HG02943 (cell line): Measurements from ENCODE around the gene ZDHHC21.

Source experiments
- ATAC-seq: cut with Tn5 transposase; IDR thresholded peaks from one replicate; pipeline ENCODE4 v1.9.1; 2021; ENCODE audit warnings: mild to moderate bottlenecking, low read depth, moderate library complexity; ENCODE audit not compliant: unreplicated experiment

Gene ZDHHC21

DNA sequence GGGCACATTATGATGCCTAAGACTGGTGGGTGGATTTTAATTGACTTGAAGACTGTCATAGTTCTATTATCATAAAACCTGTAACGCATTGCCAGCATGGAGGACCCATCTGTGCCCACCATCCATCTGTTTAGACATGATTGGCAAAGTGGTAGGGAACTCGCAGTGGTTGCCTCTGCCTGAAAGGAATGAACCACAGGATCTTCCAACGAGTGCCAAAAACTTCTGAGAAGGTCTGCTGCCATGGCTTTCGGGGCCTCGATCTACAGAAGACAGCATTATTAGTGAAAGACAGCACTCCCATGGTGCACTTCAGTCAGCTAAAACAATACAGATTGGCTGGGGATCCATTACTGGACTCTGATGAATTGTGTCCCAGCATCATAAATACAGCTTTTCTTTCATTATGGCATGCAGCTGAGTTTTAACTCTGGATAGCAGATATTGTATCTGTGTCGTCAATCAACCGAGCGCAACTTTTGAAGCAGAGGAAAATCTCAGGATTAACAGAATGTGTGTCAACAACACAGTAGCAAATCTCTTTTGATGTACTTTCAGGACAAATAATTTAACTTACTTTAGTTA is 74.3 kb downstream of the ZDHHC21 start:
- ATAC-seq = no peak

DNA sequence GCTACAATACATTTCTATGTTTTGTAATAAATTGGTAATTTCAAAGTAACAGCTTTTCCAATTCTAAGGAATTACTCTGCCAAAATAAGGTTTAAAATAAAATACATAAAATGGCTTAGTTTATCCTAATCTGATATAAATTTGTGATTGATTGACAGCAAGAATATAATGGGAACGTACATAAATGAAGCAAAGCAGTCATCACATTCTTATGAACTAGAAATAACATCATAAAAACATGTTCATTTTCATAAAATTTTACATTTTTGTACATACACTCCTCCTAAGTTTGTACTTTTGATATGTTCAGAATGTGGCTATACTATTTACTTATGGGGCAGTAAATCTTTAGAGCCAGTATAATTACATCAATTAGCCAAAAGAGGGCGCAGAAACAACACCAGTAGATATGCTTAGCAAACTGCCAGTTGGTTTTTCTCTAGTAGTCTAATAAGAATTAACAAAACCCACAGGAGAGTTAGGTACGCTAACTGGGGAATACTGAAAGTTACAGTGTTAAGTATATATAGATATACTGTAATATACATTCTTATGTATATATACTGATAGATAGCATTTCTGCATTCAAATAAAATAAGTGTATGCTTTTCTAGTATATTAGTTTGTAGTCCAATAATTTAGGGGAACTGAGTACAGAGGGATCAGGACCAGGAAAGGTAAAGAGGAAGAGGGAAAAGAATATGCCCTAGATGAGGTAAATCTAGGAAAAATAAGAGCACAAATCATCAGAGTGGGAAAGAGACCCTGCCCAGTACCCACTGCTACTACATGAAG is 76.8 kb downstream of the ZDHHC21 start:
- ATAC-seq = peak; percentile 66

DNA sequence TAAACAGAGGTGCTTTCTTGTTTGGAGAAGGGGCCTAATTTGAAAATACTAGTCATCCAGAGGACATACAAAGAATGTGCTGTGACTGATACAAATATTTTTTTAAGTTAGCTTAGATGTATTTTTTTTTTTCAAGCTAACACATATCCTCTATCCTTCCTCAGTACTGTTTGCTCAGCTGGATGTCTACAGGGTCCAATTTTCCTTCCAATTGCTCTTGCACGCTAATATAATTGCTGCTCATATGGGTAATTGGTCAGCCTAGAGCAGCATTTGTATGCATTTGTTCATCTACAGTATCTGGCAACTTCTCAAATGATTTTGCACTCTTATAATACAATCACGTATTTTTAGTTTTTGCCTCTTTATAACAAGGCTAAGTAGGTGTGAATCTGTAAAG is 84.7 kb downstream of the ZDHHC21 start:
- ATAC-seq = no peak

DNA sequence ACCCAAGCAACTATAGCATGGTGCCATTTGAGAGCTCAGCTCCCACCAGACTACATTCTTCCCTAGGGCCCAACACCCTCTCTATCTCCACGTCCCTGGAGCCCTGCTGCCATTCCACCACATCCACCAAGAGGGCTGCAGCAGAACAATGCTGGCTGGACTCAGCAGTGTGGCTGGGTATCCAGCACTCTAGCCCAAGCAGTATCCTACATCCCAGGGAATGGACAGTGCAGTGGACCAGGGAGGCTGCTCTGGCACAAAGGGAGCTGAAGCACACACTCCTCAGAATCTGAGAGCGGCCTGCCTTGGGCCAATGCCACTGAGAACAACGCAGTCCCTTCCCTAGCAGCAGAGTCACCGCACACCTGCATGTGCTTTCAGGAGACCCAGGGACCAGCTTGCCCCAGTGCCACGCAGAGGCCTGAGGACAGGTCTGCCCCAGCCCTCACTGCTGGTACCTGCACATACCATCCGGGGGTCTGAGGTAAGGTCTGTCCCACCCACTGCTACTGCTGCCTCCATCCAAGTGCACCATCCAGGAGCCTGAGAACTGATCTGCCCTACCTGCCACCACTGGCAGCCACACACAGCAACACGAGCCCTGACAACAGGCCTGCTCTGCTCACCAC is 95.9 kb downstream of the ZDHHC21 start:
- no peak for ATAC-seq

DNA sequence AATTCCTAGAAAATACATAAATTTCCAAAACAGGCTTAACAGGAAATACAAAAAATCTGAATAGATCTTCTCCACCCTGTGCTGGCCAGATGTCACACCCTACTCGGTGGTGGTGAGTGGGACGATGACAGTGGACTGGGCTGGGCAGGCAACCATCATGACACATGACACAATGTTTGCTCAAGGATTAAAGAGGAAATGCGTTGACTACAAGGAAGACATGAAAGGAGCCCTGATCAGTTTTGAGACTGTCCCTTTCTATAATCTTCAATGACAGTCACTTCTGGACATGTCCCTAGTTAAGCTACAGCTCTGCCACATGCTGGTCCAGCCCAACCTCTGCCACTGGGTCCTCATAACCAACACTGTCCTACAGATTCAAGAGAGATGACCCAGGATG is 99.8 kb downstream of the ZDHHC21 start:
- ATAC-seq = no peak

DNA sequence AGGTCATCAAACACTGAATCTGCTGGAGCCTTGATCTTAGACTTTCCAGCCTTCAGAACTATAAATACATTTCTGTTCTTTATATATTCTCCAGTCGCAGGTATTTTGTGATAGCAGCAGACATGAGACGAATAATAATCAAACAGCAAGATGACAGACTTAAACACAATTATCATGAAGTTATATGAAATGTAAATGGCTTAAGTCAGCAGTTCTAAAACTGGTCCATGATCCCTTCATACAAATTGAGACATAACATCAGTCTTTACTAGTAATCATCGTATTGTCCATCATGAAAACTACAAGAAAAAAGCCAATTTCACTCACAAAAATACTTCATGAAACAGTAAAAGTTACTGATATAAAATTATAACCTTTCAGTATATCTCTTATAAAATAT is 101.8 kb downstream of the ZDHHC21 start:
- no peak for ATAC-seq

DNA sequence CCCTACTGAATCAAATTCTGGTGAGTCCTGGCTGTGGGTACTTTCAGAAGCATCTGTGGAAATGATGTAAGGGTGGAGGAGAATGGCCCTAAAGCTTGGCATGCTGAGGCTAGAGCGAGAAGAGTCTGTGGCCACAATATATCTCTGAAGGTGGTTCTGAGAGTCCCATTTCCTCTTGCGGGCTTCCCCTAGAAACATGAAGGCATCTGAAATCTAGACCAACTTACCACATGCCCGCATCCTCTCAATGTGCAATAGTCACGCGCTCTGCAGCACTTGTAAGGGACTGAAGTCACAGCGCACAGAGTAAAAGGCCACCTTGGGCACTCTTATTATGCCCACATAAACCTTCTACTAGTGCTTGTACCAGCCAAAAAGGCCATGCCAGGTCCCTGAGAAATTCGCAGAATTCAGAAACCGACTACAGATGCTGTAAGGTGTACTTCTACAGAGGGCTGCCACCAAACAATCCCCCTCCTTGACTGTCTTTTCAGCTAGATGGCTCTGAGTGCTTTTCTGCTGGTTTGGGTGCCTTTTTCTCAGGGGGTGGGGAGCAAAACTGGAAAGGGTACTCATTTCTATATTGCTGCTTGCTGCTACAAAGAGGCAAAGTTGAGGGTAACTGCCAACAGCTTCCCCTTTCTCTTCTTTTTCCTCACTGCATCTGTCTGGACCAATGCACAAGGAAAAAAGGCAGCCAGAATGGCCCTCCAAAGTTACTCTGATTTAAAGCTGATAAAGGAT is 107.3 kb downstream of the ZDHHC21 start:
- peak; percentile 100 for ATAC-seq

DNA sequence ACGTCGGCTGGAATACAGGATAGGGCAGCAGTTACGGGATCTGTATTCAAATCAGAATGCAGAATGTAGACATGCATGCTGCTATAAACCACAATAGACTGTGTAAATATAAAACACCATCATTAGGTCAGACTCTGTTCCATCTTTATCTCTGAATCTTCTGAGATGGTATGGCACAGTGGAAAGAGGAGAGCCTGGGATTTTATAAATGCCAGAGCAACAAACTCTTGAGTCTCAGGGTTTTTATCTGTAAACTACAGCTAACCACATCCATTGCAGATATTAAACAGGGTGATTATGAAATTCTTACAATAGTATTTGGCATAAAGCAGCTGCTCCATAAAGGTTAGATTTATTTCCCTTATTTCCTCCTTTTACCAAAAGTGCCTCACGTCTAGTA is 108.7 kb downstream of the ZDHHC21 start:
- no peak for ATAC-seq

DNA sequence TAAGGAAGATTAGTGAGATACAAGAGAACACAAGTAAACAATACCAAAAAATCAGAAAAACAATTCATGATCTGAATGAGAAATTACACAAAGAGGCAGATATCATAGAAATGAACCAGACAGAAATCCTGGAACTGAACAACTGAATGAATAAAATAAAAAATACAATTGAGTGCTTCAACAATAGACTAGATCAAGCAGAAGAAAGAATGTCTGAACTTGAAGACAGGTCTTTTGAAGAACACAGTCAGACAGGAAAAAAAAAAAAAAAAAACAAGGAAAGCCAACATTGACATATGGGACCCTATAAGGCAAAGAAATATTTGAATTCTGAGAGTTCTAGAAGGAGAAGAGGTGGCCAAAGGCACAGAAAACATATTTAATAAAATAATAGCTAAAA is 115.2 kb downstream of the ZDHHC21 start:
- ATAC-seq = no peak

DNA sequence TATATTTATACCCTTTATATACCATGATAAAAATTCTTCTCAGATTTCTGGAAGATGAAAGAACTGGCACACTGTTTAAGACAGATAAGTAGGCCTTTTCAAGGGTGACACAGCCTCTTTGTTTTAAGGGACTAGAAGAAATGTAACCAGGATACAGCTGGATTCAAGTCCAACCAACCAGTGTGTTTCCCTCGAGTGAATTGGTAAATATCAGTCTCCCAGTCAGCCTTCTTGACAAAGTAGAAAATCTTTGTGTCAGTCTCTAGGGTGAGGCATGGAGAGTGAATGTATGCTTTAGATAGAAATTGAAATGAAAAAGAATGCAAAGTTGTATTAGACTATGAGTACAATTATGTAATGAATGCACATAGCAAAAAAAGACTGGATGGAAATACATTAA is 119.1 kb downstream of the ZDHHC21 start:
- no peak for ATAC-seq

DNA sequence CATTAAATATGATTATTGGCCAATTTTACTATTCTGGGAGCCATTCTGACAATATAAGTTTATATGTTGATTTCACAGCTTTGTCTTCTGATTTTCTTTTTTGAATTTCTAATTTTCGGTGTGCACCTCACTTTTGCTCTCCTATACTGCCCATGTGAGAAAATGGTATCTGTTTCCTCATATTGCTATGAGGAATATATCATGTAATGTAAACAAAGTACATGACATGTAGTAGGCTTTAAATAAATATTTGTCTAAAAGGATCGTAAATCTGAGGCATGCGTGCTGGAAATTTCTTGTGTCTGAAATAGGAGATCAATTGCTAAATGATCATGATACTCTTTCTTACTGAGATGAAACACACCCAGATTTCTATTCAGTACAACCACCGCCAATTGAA is 119.9 kb downstream of the ZDHHC21 start:
- ATAC-seq = no peak

DNA sequence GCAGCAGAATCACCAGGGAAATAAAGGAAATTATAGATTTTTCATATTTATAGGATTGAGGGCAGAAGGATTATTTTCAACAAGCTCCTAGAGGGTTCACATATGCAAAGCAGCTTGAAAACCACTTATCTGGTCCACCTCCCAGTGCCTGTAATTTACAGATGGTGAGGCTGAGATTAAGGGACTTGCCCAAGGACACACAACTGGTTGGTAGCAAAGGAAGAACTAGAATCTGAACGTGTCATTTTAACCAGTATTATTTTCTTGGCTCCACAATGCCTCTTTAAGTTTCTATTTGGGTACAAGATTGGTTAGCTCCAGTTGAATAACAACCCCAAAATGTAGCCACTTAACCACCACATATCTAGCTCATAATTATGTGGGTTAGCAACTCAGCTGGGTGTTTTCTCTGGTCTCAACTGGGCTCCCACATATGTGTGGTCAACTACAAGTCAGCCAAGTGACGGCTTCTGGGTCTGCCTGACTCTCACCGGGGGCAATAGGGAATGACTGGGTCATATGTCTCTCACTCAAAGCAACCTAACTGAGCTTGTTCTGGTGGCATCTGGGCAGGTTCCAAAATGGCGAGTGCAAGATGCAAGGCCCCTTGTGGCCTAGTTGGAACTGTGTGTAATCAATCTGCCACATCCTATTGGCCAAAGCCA is 127.7 kb downstream of the ZDHHC21 start:
- no peak for ATAC-seq

DNA sequence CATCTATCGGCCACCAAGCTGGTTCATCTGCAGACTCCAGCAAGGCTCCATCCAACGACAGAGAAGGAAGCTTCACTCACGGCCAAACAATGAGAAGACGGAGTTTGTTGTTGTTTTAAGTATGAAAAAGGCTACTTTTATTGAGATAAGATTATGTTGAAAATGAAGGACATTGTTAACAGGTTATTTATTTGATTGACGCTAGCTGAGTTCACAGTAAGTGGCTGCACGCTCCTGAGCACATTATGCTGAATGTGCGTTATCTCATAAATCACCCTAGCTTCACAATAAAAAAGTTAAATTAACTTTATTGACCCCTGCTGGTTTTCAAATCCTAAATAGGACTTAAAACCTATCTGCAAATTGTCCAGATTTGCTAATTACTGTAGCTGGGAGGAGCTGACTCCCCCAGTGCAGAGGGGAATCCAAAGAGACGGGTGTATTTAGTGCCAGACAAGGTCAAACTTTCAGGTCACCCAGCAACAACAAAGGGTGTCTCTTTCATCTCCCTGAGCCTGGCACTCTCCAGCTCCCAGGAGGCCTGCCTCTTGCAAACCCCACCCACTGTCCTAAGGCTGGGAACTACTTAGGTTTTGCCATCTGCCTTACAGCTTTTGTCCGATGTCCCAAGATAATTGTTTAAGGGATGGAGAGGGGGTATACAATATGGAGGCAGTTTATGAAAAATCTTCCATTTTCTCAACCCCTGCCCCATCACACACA is 129.2 kb downstream of the ZDHHC21 start:
- no peak for ATAC-seq

DNA sequence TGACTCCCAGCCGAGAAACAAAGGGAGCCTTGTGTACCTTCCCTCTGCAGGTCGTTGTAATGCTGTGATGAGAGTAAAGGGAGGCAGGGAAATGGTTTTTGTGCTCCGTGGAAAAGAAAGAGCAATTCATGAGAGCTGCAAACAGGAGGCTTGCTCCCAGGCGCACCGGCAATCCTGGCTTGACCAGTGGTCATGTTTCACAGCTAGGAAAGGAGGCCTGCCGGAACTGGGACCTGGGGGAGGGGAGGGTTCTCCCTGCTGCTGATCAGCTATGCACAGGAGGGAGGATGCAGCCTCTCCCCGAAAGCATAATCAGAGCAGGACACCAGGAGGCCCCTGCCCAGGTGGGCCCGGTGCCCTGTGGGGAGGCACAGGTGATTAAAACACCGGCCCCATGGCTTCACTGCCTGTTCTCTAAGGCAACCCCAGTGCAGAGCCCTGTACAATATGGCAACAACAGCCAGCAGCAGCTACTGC is 131.3 kb downstream of the ZDHHC21 start:
- ATAC-seq = no peak
